Muscle layer of colon (tissue), 2 donors: ENCODE results near the gene ARHGEF3.

Source experiments
- H3K27ac ChIP-seq: one replicate; pipeline ENCODE4 v1.7.0; 2013; ENCODE audit warnings: low read depth, mild to moderate bottlenecking, low read length, moderate library complexity
- H3K27me3 ChIP-seq, 2 donors: one replicate each; pipeline ENCODE4 v1.7.0; 2013; ENCODE audit warnings: low read length in 2 of 2, mild to moderate bottlenecking in 2 of 2; ENCODE audit not compliant: insufficient read depth in 2 of 2, control insufficient read depth in 1 of 2
- H3K36me3 ChIP-seq: one replicate; pipeline ENCODE4 v1.7.0; 2013; ENCODE audit warnings: mild to moderate bottlenecking, low read length; ENCODE audit not compliant: insufficient read depth
- H3K4me1 ChIP-seq: one replicate; pipeline ENCODE4 v1.7.0; 2013; ENCODE audit warnings: mild to moderate bottlenecking, low read length; ENCODE audit not compliant: insufficient read depth
- H3K4me3 ChIP-seq, 2 donors: one replicate each; pipeline ENCODE4 v1.7.0; 2013; ENCODE audit warnings: low read length in 2 of 2, low read depth in 1 of 2, mild to moderate bottlenecking in 1 of 2, moderate library complexity in 1 of 2
- H3K9ac ChIP-seq: one replicate; pipeline ENCODE4 v1.7.0; 2013; ENCODE audit warnings: low read length
- H3K9me3 ChIP-seq: one replicate; pipeline ENCODE4 v1.7.0; 2013; ENCODE audit warnings: mild to moderate bottlenecking, low read length
- donor health status: abdominal sarcoma.
- donor health status: Adenocarcinoma of cecum.

The ARHGEF3 gene

GRCh38 chr3:56818156-56818985 lies 16.6 kb upstream of the ARHGEF3 start:
- Histone ChIP-seq H3K4me1 (peaks cover 11% of the 10 kb centered on the region), H3K9me3 (no peaks in the 10 kb centered on the region), H3K9ac (no peak overlapping the region), H3K4me3 (no peak overlapping the region), H3K36me3 (no peaks in the 10 kb centered on the region), H3K27ac (no peak overlapping the region), H3K27me3 (no peaks in the 10 kb centered on the region)

DNA sequence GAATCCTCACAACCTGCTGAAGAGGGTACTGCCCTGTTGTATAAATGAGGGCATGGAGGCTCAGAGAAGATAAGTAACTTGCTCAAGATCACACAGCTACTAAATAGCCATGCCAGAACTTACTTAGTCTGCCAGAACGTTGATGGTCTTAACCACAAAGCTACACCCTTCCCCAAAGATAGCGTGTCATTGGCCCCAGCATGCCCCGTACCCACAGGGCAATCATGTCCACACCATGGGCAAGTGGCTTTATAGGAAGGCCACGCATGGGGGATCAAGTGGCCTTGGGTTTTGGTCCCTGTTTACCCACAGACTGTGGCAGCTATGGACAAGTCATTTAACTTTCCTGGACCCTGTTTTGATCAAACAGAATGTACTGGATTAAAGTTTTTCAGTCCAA lies 15.9 kb upstream of the ARHGEF3 start:
- Histone ChIP-seq H3K9ac (no peak overlapping the region), H3K27ac (no peak overlapping the region), H3K27me3 (no peaks in the 10 kb centered on the region), H3K9me3 (no peaks in the 10 kb centered on the region), H3K4me1 (peaks cover 17% of the 10 kb centered on the region), H3K36me3 (no peaks in the 10 kb centered on the region), H3K4me3 (no peak overlapping the region)

- Histone ChIP-seq H3K27ac (no peak overlapping the region), H3K27me3 (no peaks in the 10 kb centered on the region), H3K4me1 (peaks cover 31% of the 10 kb centered on the region), H3K4me3 (no peak overlapping the region), H3K36me3 (no peaks in the 10 kb centered on the region), H3K9me3 (no peaks in the 10 kb centered on the region), H3K9ac (no peak overlapping the region)
Measured at GRCh38 chr3:56816061-56816460, 14.3 kb upstream of the ARHGEF3 start.

GRCh38 chr3:56815589-56815988 lies 13.8 kb upstream of the ARHGEF3 start:
- peaks cover 36% of the 10 kb centered on the region for H3K4me1 ChIP-seq
- no peak overlapping the region for H3K27ac ChIP-seq
- no peaks in the 10 kb centered on the region for H3K9me3 ChIP-seq
- H3K4me3 ChIP-seq = no peak overlapping the region
- no peak overlapping the region for H3K9ac ChIP-seq
- H3K27me3 ChIP-seq = no peaks in the 10 kb centered on the region
- H3K36me3 ChIP-seq = no peaks in the 10 kb centered on the region

- no peaks in the 10 kb centered on the region for H3K36me3 ChIP-seq
- no peaks in the 10 kb centered on the region for H3K27me3 ChIP-seq
- H3K4me1 ChIP-seq = peaks cover 40% of the 10 kb centered on the region
- no peak overlapping the region for H3K9ac ChIP-seq
- H3K27ac ChIP-seq = no peak overlapping the region
- H3K4me3 ChIP-seq = no peak overlapping the region
- H3K9me3 ChIP-seq = no peaks in the 10 kb centered on the region
Measured at GRCh38 chr3:56813653-56813960, 11.9 kb upstream of the ARHGEF3 start.

DNA sequence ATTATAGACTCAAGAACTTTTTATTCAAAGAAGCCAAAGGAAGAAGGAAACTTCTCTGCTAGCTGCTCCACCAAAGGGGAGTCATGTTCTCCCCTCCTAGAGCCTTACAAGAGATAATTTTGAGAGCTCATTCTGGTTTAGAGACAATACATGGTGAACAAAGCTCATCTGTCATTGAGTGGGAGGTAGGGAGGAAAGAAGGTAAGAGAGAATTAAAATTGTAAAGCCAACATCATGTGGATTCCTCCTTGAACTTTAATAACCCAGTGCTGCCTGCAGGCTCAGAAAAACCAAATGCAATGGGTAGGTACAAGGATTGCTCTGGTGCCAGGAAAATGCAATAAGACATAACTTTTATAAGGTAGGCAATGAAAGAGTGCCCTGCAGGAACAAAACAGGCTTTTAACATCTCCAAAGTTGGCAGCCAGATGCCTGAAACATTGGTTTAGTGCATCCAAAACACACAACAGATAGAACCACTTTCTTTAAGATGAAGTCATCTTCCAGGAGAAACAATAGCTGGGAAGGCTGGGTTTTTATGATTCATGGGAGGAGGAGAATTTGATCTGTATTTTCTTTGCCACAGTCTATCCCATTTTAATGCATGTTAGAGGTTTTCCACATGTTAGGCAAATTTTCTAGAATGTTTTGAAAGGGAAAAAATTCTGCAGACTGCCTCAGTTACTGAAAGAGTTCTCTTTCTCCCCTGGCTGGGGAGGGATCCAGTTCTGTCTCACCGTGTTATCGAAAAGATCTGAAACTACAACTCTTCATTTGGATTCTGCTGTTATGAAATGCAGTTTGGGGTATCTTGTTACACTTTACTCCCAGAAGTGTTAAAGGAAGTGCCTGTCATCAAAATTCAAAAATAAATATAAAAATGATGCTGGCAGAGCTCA lies 11.3 kb upstream of the ARHGEF3 start:
- Histone ChIP-seq H3K27me3 (no peaks in the 10 kb centered on the region), H3K9ac (no peak overlapping the region), H3K9me3 (no peaks in the 10 kb centered on the region), H3K27ac (no peak overlapping the region), H3K4me1 (peaks cover 40% of the 10 kb centered on the region), H3K4me3 (no peak overlapping the region), H3K36me3 (no peaks in the 10 kb centered on the region)

DNA sequence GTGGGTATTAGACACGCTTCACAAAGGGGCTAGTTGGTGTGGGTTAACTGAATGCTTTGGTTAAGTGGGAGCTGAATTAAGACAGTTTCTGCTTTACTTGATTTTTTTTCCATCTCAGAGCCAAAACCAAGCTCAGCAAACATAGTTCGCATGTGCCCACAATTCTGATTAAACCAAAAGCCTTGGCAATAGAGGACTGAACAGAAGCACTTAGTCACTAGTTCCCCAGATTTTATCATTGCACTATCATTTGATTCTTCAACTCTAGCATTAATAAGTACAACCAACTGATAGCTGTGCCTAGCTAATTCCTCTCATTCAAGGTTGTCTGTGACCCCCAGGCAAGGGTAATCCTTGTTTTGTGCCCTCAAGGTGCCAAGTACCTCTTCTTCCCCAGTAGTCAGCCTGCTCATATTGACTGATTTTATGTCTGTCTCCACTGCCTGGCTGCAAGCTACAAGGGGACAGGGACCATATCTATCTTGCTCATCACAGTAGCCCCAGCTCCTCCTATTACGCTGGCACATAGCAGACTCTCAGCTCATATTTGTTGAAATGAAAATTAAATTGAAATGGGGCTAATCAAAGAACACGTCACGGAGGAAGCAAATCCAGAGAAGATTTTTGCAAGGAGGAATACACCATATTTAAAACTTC lies 9.9 kb upstream of the ARHGEF3 start:
- peaks cover 40% of the 10 kb centered on the region for H3K4me1 ChIP-seq
- no peaks in the 10 kb centered on the region for H3K27me3 ChIP-seq
- H3K9ac ChIP-seq = no peak overlapping the region
- no peaks in the 10 kb centered on the region for H3K9me3 ChIP-seq
- H3K4me3 ChIP-seq = no peak overlapping the region
- H3K36me3 ChIP-seq = no peaks in the 10 kb centered on the region
- no peak overlapping the region for H3K27ac ChIP-seq

DNA sequence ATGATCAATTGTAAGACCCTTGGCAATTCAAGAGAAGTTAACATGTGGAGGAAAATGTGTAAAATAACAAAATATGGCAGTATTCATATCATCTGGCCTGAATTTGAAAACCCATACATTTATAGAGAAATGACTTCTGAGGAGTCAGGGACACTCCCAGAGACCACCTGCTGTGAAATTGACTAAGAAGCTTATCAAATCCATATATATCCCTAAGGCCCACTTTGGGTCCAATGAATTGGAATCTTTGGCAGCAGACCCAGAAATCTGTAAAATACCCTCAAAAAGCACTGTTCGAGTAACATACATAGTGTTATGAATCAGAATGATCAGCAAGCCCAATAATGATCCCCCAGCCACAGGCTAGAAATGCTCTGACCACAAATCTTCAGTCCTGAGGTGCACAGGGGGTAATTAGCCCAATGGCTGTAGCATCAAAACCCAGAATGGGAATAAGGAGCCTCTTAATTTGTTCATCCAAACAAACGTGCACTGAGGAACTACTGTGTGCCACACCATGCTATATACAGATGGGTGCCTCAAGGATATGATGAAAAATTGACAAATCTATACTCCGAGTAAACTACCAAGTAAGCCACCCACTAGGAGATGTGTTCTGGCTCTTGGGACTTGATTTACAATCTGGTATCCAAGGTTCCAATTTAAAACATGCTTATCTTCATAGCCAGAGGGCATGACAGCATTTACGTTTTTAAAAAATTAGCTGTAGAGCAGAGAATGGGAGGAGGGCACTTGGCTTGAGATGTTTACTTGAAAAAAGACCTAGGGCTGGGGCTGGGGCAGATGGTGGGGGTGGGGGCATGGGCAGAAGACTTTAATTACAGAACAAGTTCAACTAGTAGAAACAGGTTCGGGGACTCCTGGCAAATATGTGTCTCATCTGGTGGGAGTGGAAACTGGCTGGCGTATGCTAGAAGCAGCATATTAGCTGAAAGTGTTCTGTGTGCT lies 9.1 kb upstream of the ARHGEF3 start:
- no peaks in the 10 kb centered on the region for H3K27me3 ChIP-seq
- H3K9ac ChIP-seq = no peak overlapping the region
- no peaks in the 10 kb centered on the region for H3K9me3 ChIP-seq
- H3K27ac ChIP-seq = no peak overlapping the region
- no peak overlapping the region for H3K4me3 ChIP-seq
- H3K4me1 ChIP-seq = peaks cover 48% of the 10 kb centered on the region
- no peaks in the 10 kb centered on the region for H3K36me3 ChIP-seq

GRCh38 chr3:56806407-56806806 lies 4.7 kb upstream of the ARHGEF3 start:
- Histone ChIP-seq H3K4me3 (no peak overlapping the region), H3K36me3 (no peaks in the 10 kb centered on the region), H3K4me1 (peaks cover 43% of the 10 kb centered on the region), H3K9me3 (no peaks in the 10 kb centered on the region), H3K27me3 (no peaks in the 10 kb centered on the region), H3K27ac (peak overlapping the region; percentile 70), H3K9ac (no peak overlapping the region)

DNA sequence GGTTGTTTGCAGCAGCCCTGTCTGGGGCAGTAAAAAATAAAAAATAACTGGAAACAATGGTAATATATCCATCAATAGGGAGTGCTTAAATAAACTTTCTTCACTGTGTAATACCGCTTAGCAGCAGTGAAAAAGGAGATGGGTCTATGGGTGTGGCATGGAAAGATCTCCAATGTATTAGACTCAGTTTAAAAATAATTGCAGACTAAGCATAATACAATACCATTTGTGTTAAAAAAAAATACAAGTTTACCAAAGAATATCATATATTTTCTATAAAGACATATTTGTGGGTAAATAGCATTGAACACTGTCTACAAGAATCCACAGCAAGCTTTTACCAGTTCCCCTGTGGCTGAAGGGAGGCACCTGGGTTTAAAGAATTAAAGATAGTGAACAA lies 1.0 kb upstream of the ARHGEF3 start:
- H3K9ac ChIP-seq = no peak overlapping the region
- no peaks in the 10 kb centered on the region for H3K27me3 ChIP-seq
- peaks cover 42% of the 10 kb centered on the region for H3K4me1 ChIP-seq
- H3K27ac ChIP-seq = no peak overlapping the region
- no peak overlapping the region for H3K4me3 ChIP-seq
- no peaks in the 10 kb centered on the region for H3K9me3 ChIP-seq
- no peaks in the 10 kb centered on the region for H3K36me3 ChIP-seq
